Stimulated activated CD8-positive, alpha-beta memory T cell treated with anti-CD3 and anti-CD28 coated beads, Interleukin-4, amount 100 ng/mL, for 1 hour (primary cell): ENCODE results near the gene IPPK.

Experiments used
- DNase-seq, 2 donors: peaks; one replicate each; pipeline ENCODE4 v3.0.0-alpha.2; 2020; ENCODE audit warnings: low read depth in 2 of 2, low spot score in 1 of 2

The IPPK gene

GRCh38 chr9:92696619-92697018 lies 26.7 kb upstream of the IPPK start:
- no peak for DNase-seq

- DNase-seq = no peak
These were observed 17.0 kb upstream of the IPPK start for GRCh38 chr9:92686954-92687353.

GRCh38 chr9:92685022-92685421 lies 15.1 kb upstream of the IPPK start:
- DNase-seq = no peak

- DNase-seq = no peak
These were observed 12.3 kb upstream of the IPPK start for GRCh38 chr9:92682269-92682668.

- no peak for DNase-seq
These were observed 10.5 kb upstream of the IPPK start for GRCh38 chr9:92680166-92681119.

- DNase-seq = no peak
These were observed 9.7 kb upstream of the IPPK start for GRCh38 chr9:92679413-92680165.

GRCh38 chr9:92671323-92671722 lies 1.4 kb upstream of the IPPK start:
- no peak for DNase-seq

- DNase-seq = peak in 1 of 2 donors; percentile 3
These were observed 423 bp downstream of the IPPK start for GRCh38 chr9:92669527-92669889.

GRCh38 chr9:92668746-92669526 lies 995 bp downstream of the IPPK start:
- DNase-seq = no peak

- DNase-seq = no peak
These were observed 2.9 kb downstream of the IPPK start for GRCh38 chr9:92666912-92667532.

GRCh38 chr9:92666236-92666635 lies 3.7 kb downstream of the IPPK start:
- DNase-seq = no peak

GRCh38 chr9:92665836-92666235 lies 4.1 kb downstream of the IPPK start:
- no peak for DNase-seq

- no peak for DNase-seq
These were observed 5.4 kb downstream of the IPPK start for GRCh38 chr9:92664394-92665152.

- DNase-seq = no peak
These were observed 6.0 kb downstream of the IPPK start for GRCh38 chr9:92663951-92664350.

GRCh38 chr9:92663126-92663525 lies 6.8 kb downstream of the IPPK start:
- DNase-seq = no peak

- no peak for DNase-seq
These were observed 8.2 kb downstream of the IPPK start for GRCh38 chr9:92661743-92662142.

- DNase-seq = no peak
These were observed 8.8 kb downstream of the IPPK start for GRCh38 chr9:92661127-92661526.

- DNase-seq = no peak
These were observed 9.7 kb downstream of the IPPK start for GRCh38 chr9:92660266-92660665.

- no peak for DNase-seq
These were observed 10.3 kb downstream of the IPPK start for GRCh38 chr9:92659601-92660000.

- DNase-seq = no peak
These were observed 11.3 kb downstream of the IPPK start for GRCh38 chr9:92658611-92659010.
